PC-9 (cell line): ENCODE measurements around the gene GLYATL3.
"Not testable (repeated sequence)": the region's sequence is repeated elsewhere in the genome, so short reads cannot be mapped to it uniquely, and the experiment has no call there.

Source experiments
- EZH2 ChIP-seq: fragments of 200-600 bp; sonication (generic); IDR thresholded peaks from 2 replicates; pipeline ENCODE4 v1.8.0; 2017; ENCODE audit warnings: antibody characterized with exemption, low read depth
- TF ChIP-seq, protein P1 (sequence below): fragments of 200-600 bp; sonication (generic); conservative IDR thresholded peaks from 2 replicates; pipeline ENCODE4 v1.6.1; 2017; ENCODE audit warnings: mixed run types, antibody characterized with exemption, mild to moderate bottlenecking, moderate library complexity

- TF ChIP-seq, protein P1, sequence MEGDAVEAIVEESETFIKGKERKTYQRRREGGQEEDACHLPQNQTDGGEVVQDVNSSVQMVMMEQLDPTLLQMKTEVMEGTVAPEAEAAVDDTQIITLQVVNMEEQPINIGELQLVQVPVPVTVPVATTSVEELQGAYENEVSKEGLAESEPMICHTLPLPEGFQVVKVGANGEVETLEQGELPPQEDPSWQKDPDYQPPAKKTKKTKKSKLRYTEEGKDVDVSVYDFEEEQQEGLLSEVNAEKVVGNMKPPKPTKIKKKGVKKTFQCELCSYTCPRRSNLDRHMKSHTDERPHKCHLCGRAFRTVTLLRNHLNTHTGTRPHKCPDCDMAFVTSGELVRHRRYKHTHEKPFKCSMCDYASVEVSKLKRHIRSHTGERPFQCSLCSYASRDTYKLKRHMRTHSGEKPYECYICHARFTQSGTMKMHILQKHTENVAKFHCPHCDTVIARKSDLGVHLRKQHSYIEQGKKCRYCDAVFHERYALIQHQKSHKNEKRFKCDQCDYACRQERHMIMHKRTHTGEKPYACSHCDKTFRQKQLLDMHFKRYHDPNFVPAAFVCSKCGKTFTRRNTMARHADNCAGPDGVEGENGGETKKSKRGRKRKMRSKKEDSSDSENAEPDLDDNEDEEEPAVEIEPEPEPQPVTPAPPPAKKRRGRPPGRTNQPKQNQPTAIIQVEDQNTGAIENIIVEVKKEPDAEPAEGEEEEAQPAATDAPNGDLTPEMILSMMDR, result not testable (repeated sequence)
- not testable (repeated sequence) for TF ChIP-seq EZH2
These were observed 16.3 kb upstream of the GLYATL3 start for GRCh38 chr6:49483380-49483779.
